Measurements from ENCODE around the gene MAVS.

MAVS gene

GRCh38 chr20:3846740-3847428 is at the start of gene MAVS:
Gene MAVS, plus strand, starts transcription at chr20:3846834. Its CDS starts 7,791 bp downstream, at chr20:3854625.
- peak; percentile 72 for DNase-seq

DNA sequence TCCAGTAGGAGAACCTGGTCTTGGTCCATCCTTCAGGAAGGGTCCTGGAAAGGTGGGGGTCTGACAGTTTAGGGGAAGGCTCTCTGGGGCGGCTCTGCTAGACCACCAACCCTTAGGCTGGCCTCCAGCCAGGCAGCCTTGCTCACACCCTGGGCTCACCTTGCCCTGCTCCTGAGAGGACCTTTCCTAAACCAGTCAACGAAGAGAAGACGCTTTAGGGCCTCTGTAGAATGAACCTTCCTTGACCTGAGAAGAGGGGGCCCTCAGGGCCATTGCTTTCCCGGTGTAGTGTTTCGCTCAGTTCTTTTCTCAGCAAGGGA is 49.4 kb upstream of the MAVS start:
- DNase-seq, result no peak

DNA sequence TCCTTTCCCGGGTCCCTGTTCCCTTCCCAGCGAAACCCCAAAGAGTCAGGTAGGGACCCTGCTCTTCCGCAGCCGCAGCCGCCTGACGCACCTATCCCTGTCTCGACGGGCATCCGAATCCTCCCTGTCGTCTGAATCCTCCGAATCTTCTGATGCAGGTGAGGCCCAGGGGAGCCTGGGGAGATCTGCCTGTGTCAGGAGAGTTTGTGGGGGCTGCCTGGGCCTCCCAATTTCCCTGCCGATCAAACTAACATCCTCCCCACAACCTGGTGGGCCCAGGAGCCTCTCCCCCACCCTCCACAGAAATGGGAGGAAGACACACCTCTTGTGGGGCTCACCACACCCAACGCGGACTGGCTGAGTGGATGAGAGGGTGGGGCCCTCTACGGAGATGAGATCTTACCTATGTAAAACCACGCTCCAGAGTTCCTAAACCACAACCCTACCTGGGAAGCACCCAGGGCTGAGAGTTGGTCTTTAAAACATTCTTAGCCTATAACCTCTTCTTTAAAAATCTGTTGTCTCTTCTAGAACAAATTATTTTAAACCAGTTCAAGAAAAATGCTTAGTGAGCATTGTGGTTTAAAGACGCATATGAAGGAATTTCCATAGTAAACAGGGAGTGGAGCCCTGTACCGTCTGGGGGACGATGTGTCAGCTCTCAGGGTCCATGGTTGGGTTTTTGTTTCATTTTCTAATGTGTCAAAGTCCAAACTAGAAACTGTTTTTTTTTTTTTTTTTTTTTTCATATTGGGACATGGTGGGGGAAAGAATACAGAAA is 48.9 kb upstream of the MAVS start:
- no peak for DNase-seq

DNA sequence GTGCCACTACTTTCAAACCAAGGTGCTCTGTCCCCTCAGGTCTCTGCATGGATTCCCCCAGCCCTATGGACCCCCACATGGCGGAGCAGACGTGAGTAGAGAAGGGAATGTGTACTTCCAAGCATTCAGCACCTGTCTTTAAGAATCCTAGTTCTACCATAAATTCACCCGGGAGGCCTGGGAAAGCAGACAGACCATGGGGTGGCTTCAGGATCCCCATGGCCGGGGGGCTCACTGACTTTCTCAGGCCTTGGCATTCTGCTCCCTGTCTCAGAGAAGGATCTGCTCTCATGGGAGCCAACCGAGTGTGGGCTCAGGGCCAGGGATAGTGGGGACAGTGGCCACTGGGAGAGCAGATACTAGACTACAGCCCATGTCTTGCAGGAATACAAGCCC is 48.3 kb upstream of the MAVS start:
- DNase-seq, result no peak

DNA sequence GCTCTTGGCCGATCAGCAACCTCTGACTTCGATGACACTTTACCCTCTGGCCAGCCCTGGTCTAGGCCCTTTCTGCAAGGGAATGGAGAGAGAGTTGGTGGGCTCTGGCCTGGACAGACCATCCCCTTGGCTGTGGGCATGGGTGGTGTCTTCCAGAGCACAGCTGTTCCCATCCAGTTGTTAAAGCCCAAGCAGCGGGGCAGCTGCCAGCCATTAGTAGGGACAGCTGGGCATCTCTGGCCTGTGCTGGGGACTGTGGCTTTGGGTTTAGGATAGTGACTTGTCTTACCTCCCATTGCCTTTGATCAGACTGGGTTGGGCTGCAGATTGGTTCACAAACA is 47.8 kb upstream of the MAVS start:
- DNase-seq, result no peak

GRCh38 chr20:3800256-3800877 is 46.3 kb upstream of the MAVS start:
- DNase-seq, result no peak

DNA sequence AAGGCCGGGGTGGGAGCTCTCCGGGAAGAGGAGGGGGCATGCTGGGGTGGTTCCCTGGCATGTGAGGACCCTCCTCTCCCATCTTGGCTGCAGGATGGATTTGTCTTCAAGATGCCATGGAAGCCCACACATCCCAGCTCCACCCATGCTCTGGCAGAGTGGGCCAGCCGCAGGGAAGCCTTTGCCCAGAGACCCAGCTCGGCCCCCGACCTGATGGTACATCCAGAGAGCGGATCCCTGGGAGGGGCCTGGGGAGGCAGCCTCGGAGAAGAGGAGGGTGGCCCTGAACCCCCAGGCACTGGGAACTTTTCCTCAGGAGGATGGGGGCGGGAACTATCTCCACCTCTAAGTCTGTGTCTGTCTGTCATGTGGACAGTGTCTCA is 45.8 kb upstream of the MAVS start:
- no peak for DNase-seq

DNA sequence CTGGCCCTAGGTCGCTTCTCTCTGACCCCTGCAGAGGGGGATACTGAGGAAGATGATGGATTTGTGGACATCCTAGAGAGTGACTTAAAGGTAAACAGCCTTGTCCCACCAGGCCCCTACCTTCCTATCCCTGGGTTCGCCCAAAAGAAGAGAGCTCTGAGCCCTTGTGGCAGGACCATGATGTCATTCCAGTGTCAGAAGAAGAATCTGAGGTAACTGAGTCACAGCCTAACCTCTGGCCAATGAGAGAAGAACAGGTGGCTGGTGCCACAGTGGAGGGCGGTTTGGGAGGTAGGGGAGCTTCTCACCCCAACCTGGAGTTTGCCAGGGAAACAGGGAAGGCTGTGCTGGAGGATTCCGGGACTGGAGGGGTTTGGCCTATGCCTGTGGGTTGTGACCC is 45.3 kb upstream of the MAVS start:
- DNase-seq, result no peak

- no peak for DNase-seq
These were observed 44.8 kb upstream of the MAVS start for GRCh38 chr20:3801846-3802245.

GRCh38 chr20:3802524-3803239 is 44.0 kb upstream of the MAVS start:
- no peak for DNase-seq

DNA sequence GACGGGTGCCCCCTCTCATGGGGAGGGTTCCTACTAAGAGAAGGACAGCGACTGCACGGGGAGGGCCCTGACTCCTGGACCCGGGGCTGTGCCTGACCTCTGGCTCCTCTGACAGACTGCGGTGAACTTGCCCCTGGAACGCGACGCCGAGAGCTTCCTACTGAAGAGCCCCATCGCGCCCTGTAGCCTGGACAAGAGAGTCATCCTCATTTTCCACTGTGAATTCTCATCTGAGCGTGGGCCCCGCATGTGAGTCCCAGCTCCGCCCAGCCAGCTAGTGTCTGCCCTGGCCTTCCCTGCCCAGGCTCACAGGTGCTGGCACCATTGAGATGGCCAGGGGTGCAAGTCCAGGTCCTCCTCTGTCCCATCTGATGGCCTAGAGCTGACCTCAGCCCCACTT is 43.3 kb upstream of the MAVS start:
- no peak for DNase-seq

DNA sequence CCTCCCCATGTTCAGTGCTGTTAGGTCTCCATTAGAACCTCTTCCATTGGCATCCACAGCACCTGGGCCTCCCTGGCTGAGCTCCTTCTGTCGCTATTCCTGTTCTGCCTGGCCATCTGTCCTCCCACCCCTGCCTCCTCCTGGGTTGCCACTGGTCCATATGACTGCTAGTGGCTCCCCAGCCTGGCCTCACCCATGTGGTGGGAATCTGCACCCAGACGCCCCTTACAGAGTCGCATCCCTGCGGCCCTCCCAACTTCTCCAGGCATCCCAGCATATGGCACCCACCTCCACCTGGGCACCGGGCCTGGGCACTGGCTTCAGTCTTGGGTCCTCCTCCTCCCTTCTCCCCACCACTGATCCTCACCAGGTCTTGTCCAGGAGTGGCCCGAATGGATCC is 42.8 kb upstream of the MAVS start:
- DNase-seq, result no peak

- no peak for DNase-seq
These were observed 42.3 kb upstream of the MAVS start for GRCh38 chr20:3804254-3804751.

DNA sequence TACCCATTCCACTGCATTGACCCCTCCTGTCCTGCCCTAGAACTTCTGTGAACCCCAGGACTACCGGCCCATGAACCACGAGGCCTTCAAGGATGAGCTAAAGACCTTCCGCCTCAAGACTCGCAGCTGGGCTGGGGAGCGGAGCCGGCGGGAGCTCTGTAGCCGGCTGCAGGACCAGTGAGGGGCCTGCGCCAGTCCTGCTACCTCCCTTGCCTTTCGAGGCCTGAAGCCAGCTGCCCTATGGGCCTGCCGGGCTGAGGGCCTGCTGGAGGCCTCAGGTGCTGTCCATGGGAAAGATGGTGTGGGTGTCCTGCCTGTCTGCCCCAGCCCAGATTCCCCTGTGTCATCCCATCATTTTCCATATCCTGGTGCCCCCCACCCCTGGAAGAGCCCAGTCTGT is 41.9 kb upstream of the MAVS start:
- DNase-seq, result no peak

DNA sequence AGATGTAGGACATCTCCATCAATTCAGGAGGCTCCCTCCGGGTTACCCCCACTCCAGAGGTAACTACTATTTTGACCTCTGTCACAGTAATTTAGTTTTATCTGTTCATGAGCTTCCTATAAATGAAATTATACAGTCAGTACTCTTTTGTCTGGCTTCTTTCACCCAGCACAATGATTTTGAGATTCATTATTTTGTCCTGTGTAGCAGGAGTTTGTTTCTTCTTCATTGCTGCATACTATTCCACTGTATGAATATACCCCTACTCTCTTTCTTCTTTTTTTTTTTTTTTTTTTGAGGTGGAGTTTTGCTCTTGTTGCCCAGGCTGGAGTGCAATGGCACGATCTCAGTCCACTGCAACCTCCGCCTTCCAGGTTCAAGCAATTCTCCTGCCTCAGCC is 38.1 kb upstream of the MAVS start:
- no peak for DNase-seq

GRCh38 chr20:3811467-3812258 is 35.0 kb upstream of the MAVS start:
- peak; percentile 79 for DNase-seq

DNA sequence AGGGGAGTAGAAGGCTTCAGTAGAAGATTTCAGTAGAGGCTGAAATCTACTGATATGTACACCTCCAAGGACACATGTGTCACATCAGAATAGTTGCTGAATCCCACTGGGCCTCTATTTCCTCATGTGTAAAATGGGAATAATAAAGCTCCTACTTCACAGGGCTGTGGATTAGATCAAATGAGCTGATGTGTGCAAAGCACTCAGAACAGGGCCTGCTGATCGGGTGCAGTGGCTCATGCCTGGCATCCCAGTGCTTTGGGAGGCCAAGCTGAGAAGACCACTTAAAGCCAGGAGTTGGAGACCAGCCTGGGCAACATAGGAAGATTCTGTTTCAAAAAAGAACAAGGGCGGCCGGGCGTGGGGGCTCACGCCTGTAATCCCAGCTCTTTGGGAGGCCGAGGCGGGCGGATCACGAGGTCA is 34.4 kb upstream of the MAVS start:
- DNase-seq, result no peak

GRCh38 chr20:3812975-3813847 is 33.4 kb upstream of the MAVS start:
- DNase-seq, result no peak

DNA sequence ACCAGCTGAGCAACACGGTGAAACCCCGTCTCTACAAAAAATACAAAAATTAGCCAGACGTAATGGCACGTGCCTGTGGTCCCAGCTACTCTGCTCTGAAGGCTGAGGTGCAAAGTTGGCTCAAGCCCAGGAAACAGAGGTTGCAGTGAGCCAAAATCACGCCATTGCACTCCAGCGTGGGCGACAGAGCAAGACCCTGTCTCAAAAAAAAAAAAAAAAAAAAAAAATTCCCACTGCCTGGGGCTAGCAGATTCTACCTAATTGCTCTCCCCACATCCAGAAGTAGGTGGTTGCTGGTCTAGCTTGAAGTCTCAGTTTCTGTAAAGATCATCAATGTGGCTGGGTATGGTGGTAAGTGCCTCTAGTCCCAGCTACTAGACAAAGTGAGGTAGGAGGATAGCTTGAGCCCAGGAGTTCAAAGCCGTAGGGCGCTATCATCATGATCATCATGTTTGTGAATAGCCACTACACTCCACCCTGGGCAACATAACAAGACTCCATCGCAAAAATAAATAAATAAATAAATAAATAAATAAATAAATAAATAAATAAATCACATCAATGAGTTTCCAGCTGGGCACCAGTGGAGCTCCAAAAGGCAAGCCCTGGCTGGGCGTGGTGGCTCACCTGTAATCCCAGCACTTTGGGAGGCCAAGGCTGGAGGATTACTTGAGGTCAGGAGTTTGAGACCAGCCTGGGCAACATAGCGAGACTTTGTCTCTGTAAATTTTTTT is 32.6 kb upstream of the MAVS start:
- DNase-seq, result no peak

- DNase-seq, result no peak
These were observed 31.6 kb upstream of the MAVS start for GRCh38 chr20:3814928-3815495.

Measured in NCI-H1048 (cell line).